BJ (cell line): Measurements from ENCODE around the gene POU2AF3. TPM values are rescaled to one million over a fixed set of nuclear protein-coding genes. Genes with fewer than 3 reads are reported as not detected.
"Not testable (repeated sequence)": the region's sequence is repeated elsewhere in the genome, so short reads cannot be mapped to it uniquely, and the experiment has no call there.

Source experiments
- CTCF ChIA-PET: fragments of 350-600 bp; formaldehyde crosslinking; extraction: SDS; loops from one replicate; lab custom pipeline; 2021; ENCODE audit warnings: antibody characterized with exemption, inconsistent platforms; lab: Yijun Ruan, JAX
- POLR2A ChIA-PET: fragments of 300-600 bp; sonication (Branson Sonifier 250); formaldehyde crosslinking; extraction: SDS; loops from one replicate; lab custom pipeline; 2021; ENCODE audit warnings: antibody characterized with exemption; lab: Charles Lee
- DNase-seq: peaks from one replicate; pipeline ENCODE4 v3.0.0-alpha.2; 2011; ENCODE audit warnings: low read depth
- H3K27me3 ChIP-seq: 2 replicates; pipeline ENCODE4 v1.6.0; 2011; ENCODE audit warnings: low read length; ENCODE audit not compliant: control insufficient read depth, insufficient read depth
- H3K36me3 ChIP-seq: 2 replicates; pipeline ENCODE4 v1.5.1; 2011; ENCODE audit warnings: low read length; ENCODE audit not compliant: control insufficient read depth, insufficient read depth
- H3K4me3 ChIP-seq: 2 replicates; pipeline ENCODE4 v1.5.1; 2011; ENCODE audit warnings: low read depth, mild to moderate bottlenecking, control low read depth, low read length
- polyA plus RNA-seq: library from polyadenylated mRNA; depleted of rRNA; stranded (reverse); fragments of >200 nt; gene quantifications from 2 replicates; pipeline ENCODE4 v1.2.3, GENCODE V29; 2011
- TF ChIP-seq, protein P1 (sequence below): IDR thresholded peaks from 2 replicates; pipeline ENCODE4 v1.5.1; 2011; ENCODE audit warnings: low read depth, mild to moderate bottlenecking, control low read depth, inconsistent platforms, low read length, moderate library complexity; ENCODE audit not compliant: insufficient read depth

The POU2AF3 gene
- polyA plus RNA-seq, 1 experiment, result not detected

DNA sequence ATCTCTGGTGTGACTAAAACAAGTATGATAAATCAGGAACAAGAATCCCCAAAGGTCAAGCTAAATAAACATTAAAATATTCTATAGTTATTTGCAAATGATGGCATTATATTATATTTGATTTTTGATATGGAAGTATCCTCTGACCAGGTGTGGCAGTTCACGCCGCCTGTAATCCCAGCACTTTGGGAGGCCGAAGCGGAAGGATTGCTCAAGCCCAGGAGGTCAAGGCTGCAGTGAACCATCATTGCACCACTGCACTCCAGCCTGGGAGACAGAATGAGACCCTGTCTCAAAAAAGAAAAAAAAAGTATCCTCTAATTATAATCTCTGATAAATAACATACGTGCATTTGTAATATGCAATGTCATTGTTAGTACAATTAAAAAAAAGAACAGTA, 6.6 kb upstream of the POU2AF3 start:
- POLR2A ChIA-PET, result no interaction called here

DNA sequence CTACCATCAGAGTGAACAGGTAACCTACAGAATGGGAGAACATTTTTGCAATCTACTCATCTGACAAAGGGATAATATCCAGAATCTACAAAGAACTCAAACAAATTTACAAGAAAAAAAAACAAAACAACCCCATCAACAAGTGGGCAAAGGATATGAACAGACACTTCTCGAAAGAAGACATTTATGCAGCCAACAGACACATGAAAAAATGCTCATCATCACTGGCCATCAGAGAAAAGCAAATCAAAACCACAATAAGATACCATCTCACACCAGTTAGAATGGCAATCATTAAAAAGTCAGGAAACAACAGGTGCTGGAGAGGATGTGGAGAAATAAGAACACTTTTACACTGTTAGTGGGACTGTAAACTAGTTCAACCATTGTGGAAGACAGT, 5.9 kb upstream of the POU2AF3 start:
- CTCF ChIA-PET, POLR2A ChIA-PET, H3K36me3 ChIP-seq, H3K4me3 ChIP-seq, DNase-seq, H3K27me3 ChIP-seq: not testable (repeated sequence)

More for the DNA sequence above, 6.6 kb upstream of the POU2AF3 start:
- Histone ChIP-seq H3K4me3 (no peak overlapping the region), H3K27me3 (peaks cover 7% of the 10 kb centered on the region), H3K36me3 (no peaks in the 10 kb centered on the region)
- TF ChIP-seq, protein P1, sequence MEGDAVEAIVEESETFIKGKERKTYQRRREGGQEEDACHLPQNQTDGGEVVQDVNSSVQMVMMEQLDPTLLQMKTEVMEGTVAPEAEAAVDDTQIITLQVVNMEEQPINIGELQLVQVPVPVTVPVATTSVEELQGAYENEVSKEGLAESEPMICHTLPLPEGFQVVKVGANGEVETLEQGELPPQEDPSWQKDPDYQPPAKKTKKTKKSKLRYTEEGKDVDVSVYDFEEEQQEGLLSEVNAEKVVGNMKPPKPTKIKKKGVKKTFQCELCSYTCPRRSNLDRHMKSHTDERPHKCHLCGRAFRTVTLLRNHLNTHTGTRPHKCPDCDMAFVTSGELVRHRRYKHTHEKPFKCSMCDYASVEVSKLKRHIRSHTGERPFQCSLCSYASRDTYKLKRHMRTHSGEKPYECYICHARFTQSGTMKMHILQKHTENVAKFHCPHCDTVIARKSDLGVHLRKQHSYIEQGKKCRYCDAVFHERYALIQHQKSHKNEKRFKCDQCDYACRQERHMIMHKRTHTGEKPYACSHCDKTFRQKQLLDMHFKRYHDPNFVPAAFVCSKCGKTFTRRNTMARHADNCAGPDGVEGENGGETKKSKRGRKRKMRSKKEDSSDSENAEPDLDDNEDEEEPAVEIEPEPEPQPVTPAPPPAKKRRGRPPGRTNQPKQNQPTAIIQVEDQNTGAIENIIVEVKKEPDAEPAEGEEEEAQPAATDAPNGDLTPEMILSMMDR, result no peak
- no peak for DNase-seq
- CTCF ChIA-PET, result interaction anchor here (1.5 to 2.2 kb wide), 2 partner anchors 9 to 137 kb away, joined by 6 read pairs; no protein-coding TSS in a partner anchor

DNA sequence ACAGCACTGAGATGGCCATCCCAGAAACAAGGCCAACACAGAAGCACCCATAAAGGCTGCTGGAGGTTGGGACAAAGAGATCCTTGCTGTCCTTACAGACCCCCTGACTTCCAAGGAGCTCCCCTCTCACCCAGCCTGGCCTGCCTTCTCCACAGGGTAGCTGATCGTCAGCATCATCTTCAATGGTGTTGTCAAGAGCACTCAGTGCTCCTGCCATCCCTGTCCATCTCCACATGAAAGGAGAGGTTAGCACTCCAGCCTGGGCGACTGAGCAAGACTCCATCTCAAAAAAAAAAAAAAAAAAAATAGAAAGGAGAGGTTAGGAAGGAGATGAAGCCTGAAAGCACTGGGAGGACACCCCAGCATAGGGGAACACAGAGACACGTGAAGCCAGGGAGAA, 2.1 kb upstream of the POU2AF3 start:
- no peak overlapping the region for H3K4me3 ChIP-seq
- ChIA-PET POLR2A (no interaction called here), CTCF (interaction anchor here (1.4 kb wide), 1 partner anchor 21 kb away, joined by 3 read pairs; no protein-coding TSS in a partner anchor)
- TF ChIP-seq, protein P1, result no peak
- H3K36me3 ChIP-seq, result no peaks in the 10 kb centered on the region
- DNase-seq, result no peak
- H3K27me3 ChIP-seq, result peaks cover 24% of the 10 kb centered on the region

DNA sequence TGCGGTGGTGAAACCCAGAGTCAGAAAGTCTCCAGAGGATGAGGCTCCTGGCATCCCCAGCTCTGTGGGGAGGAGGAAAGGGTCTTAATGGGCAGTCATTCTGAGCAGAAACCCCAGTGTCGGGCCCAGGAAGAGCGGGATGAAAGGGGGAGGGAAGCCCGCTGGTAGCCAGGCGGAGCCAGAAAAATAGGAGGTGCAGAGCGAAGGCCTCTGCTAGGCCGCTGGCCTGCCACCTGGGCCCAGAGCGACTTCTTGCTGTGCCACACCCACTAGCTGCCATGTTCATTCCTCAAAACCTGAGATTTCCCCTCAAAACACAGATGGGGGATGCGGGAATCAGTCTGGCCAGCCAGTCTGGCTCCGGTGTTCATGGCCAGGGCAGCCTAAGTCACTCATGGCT, 650 bp upstream of the POU2AF3 start:
- TF ChIP-seq, protein P1, result no peak
- no peak for DNase-seq
- CTCF ChIA-PET, result interaction anchor here (0.9 to 2.6 kb wide), 3 partner anchors 14 to 131 kb away, joined by 3 to 20 read pairs (median 16); no protein-coding TSS in a partner anchor
- POLR2A ChIA-PET, result no interaction called here
- Histone ChIP-seq H3K36me3 (no peaks in the 10 kb centered on the region), H3K27me3 (peaks cover 32% of the 10 kb centered on the region), H3K4me3 (no peak overlapping the region)

DNA sequence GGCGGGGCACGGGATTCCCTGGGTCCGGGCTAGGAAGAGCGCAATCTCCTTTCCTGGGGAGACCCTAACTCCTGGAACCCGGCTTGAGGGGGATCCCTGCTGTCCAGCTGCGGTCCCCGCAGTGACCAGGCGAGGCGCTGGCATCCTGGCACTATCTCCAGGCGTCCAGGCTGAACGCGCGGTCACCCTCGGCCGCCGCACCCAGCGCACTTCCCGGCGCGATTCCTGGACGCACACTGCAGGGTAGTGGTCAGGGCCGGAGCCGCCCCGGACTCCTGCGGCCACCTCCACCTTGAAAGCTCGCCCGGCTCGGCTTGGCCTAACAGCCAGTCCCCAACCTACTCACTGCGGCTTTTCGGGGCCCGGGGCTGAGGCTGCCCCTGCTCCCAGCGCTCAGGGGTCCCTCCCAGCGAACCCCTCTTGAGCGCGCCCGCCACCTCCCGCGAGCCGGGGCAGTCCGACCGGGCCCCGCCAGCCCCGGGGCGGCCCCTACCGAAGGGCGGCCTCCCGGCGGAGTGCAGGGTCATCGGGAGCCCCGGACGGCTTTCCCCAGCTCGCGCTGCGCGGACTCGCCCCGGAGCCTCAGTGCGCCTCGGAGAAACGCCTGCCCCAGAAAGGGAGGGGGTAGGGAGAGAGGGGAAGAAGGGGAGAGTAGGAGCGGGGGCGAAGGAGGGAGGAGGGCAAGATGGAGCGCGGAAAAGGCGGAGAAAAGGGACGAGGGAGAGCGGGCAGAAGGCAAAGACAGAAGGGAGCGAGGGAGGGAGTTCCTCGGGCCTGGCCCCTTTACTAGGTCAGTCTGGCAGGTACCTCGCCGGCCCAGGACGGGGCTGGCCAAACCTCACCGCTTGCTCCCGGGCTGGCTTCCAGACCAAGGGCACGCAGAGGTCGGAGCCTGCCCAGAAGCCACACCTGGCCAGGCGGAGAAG, 1.0 kb downstream of the POU2AF3 start:
- POLR2A ChIA-PET, result no interaction called here
- CTCF ChIA-PET, result interaction anchor here (0.6 to 2.6 kb wide), 12 partner anchors 9 to 146 kb away, joined by 3 to 20 read pairs (median 4); no protein-coding TSS in a partner anchor
- no peak for DNase-seq
- Histone ChIP-seq H3K36me3 (no peaks in the 10 kb centered on the region), H3K4me3 (peak overlapping the region; percentile 45), H3K27me3 (peaks cover 35% of the 10 kb centered on the region)
- TF ChIP-seq, protein P1, result peak; percentile 62
